ENCODE data around the gene ZFYVE21. TPM values are rescaled to one million over a fixed set of nuclear protein-coding genes. Genes with fewer than 3 reads are reported as not detected.

The ZFYVE21 gene
- total RNA-seq, 1 experiment from 2014 or later = 49.7 TPM

DNA sequence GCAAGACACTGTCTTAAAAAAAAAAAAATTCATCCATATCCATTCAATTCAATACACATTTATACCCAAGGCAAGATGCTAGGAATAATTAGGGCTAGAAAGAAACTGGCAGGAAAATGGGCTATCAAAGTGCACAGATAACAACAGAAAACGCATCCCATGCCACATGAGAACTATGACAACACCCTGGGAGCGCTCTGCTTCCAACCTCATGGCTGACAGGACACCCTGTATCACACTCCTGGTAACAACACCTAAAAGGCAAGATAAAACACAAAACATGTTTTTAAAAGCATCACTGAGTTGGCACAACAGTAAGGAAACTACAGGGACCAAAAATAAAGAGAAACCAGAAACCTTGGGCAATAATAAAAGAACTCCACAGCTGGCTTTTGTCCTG, 54.9 kb downstream of the ZFYVE21 start:
- H3K27me3 Mint-ChIP-seq (ENCODE audit: low read depth) = no peaks in the 10 kb centered on the region
- WGBS (ENCODE audit: extremely low coverage, insufficient read length, low lambda C conversion rate) = no CpG with 5 or more reads among the region's 2 CpGs
- H3K4me1 Mint-ChIP-seq = no peaks in the 10 kb centered on the region; a peak in 1 of 4 replicates
- H3K23ac ChIP-seq (ENCODE audit: insufficient read length, low read depth, low read length) = no peak overlapping the region
- H2BK15ac ChIP-seq (ENCODE audit: low read depth, low read length) = no peak overlapping the region
- H3K14ac ChIP-seq (ENCODE audit: insufficient read depth, low read length) = no peak overlapping the region
- no peak overlapping the region for H3K27ac ChIP-seq (ENCODE audit: insufficient read length, low read depth, low read length)
- H3T11ph ChIP-seq (ENCODE audit: low read length) = no peak overlapping the region
- no peak overlapping the region for H2AK5ac ChIP-seq (ENCODE audit: insufficient read length, low read length)
- no peaks in the 10 kb centered on the region for H3K36me3 Mint-ChIP-seq (ENCODE audit: insufficient read depth in 1 of 3, low read depth in 3 of 3)
- no peak overlapping the region for H2BK12ac ChIP-seq (ENCODE audit: insufficient read length, low read depth, low read length)
- no peak overlapping the region for H3K4ac ChIP-seq (ENCODE audit: low read depth, low read length)
- H3K79me2 ChIP-seq (ENCODE audit: insufficient read depth, low read length) = no peaks in the 10 kb centered on the region
- H2BK5ac ChIP-seq (ENCODE audit: insufficient read length, low read length) = no peak overlapping the region
- no peak overlapping the region for H3K4me2 ChIP-seq (ENCODE audit: insufficient read depth, insufficient read length, low read length)
- H3K23me2 ChIP-seq (ENCODE audit: insufficient read length, low read depth, low read length, poor library complexity, severe bottlenecking) = no peaks in the 10 kb centered on the region
- H3K56ac ChIP-seq (ENCODE audit: insufficient read length, low read depth, low read length) = no peak overlapping the region
- H3K79me1 ChIP-seq (ENCODE audit: insufficient read depth, low read depth, low read length, poor library complexity, severe bottlenecking) = no peaks in the 10 kb centered on the region
- no peak overlapping the region for H4K8ac ChIP-seq (replicated peaks; ENCODE audit: insufficient read length, low read depth, low read length)
- H2AFZ ChIP-seq (ENCODE audit: low read length) = no peak overlapping the region
- H3K9me3 Mint-ChIP-seq = no peaks in the 10 kb centered on the region
- H4K5ac ChIP-seq (ENCODE audit: insufficient read length, low read depth, low read length) = no peak overlapping the region
- no peaks in the 10 kb centered on the region for H4K20me1 ChIP-seq (ENCODE audit: control insufficient read depth, insufficient read depth, insufficient read length)
- no peak overlapping the region for H3K4me3 Mint-ChIP-seq
- DNase-seq = no peak
- no peak overlapping the region for H2BK120ac ChIP-seq (ENCODE audit: low read depth, low read length, poor library complexity, severe bottlenecking)
- H3K18ac ChIP-seq (ENCODE audit: insufficient read length, low read depth, low read length) = no peak overlapping the region
- H3K9ac ChIP-seq (ENCODE audit: extremely low read depth, insufficient read length, low read length) = no peak overlapping the region
- H3K4me1 ChIP-seq (ENCODE audit: insufficient read depth, low read length) = peaks cover under 1% of the 10 kb centered on the region; the same call in 1 of the 2 replicates
- H2BK20ac ChIP-seq (ENCODE audit: low read depth, low read length, poor library complexity, severe bottlenecking) = no peak overlapping the region
- H3K9me3 ChIP-seq (ENCODE audit: control insufficient read depth, low read depth, low read length) = no peaks in the 10 kb centered on the region
- H4K91ac ChIP-seq (ENCODE audit: insufficient read length, low read depth, low read length) = no peak overlapping the region
- H3K27ac Mint-ChIP-seq = no peak overlapping the region
- H3K27me3 ChIP-seq (ENCODE audit: insufficient read depth, low read length) = no peaks in the 10 kb centered on the region
- TF ChIP-seq, protein P1, sequence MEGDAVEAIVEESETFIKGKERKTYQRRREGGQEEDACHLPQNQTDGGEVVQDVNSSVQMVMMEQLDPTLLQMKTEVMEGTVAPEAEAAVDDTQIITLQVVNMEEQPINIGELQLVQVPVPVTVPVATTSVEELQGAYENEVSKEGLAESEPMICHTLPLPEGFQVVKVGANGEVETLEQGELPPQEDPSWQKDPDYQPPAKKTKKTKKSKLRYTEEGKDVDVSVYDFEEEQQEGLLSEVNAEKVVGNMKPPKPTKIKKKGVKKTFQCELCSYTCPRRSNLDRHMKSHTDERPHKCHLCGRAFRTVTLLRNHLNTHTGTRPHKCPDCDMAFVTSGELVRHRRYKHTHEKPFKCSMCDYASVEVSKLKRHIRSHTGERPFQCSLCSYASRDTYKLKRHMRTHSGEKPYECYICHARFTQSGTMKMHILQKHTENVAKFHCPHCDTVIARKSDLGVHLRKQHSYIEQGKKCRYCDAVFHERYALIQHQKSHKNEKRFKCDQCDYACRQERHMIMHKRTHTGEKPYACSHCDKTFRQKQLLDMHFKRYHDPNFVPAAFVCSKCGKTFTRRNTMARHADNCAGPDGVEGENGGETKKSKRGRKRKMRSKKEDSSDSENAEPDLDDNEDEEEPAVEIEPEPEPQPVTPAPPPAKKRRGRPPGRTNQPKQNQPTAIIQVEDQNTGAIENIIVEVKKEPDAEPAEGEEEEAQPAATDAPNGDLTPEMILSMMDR (conservative IDR thresholded peaks at IDR 0.05) = no peak
